Measurements from ENCODE around the gene EFCC1.

EFCC1 gene

GRCh38 chr3:128995737-128996136 lies 5.4 kb upstream of the EFCC1 start:
- DNase-seq, result no peak

GRCh38 chr3:128996200-128996599 lies 4.9 kb upstream of the EFCC1 start:
- no peak for DNase-seq

- no peak for DNase-seq
Measured at GRCh38 chr3:128996726-128997125, 4.4 kb upstream of the EFCC1 start.

- DNase-seq, result no peak
Measured at GRCh38 chr3:128997486-128998133, 3.5 kb upstream of the EFCC1 start.

- DNase-seq, result no peak
Measured at GRCh38 chr3:128998561-128998960, 2.5 kb upstream of the EFCC1 start.

GRCh38 chr3:128999102-128999501 lies 2.0 kb upstream of the EFCC1 start:
- no peak for DNase-seq

- no peak for DNase-seq
Measured at GRCh38 chr3:129000742-129001100, 383 bp upstream of the EFCC1 start.

GRCh38 chr3:129001806-129002572 lies 885 bp downstream of the EFCC1 start:
- peak; percentile 43 for DNase-seq

GRCh38 chr3:129002573-129003569 lies 1.8 kb downstream of the EFCC1 start:
- no peak for DNase-seq

GRCh38 chr3:129003578-129004112 lies 2.5 kb downstream of the EFCC1 start:
- DNase-seq, result no peak

GRCh38 chr3:129004639-129005295 lies 3.7 kb downstream of the EFCC1 start:
- no peak for DNase-seq

GRCh38 chr3:129005526-129006303 lies 4.6 kb downstream of the EFCC1 start:
- DNase-seq, result peak; percentile 44

GRCh38 chr3:129006864-129007263 lies 5.8 kb downstream of the EFCC1 start:
- no peak for DNase-seq

- no peak for DNase-seq
Measured at GRCh38 chr3:129007792-129008191, 6.7 kb downstream of the EFCC1 start.

GRCh38 chr3:129009266-129009665 lies 8.2 kb downstream of the EFCC1 start:
- DNase-seq, result no peak

GRCh38 chr3:129010310-129010956 lies 9.3 kb downstream of the EFCC1 start:
- no peak for DNase-seq

- no peak for DNase-seq
Measured at GRCh38 chr3:129013491-129013891, 12.4 kb downstream of the EFCC1 start.

- no peak for DNase-seq
Measured at GRCh38 chr3:129014148-129014547, 13.0 kb downstream of the EFCC1 start.

- DNase-seq, result no peak
Measured at GRCh38 chr3:129014793-129015345, 13.8 kb downstream of the EFCC1 start.

- peak; percentile 65 for DNase-seq
Measured at GRCh38 chr3:129015388-129016105, 14.4 kb downstream of the EFCC1 start.
